Transverse colon (tissue), 4 donors: ENCODE measurements around the gene NECTIN1.

Experiments
- CTCF ChIP-seq, 5 experiments: fragments of 200-600 bp in 3 of 5; fragments of 450-650 bp in 2 of 5; sonication (generic) in 3 of 5; IDR thresholded peaks; 1 replicate in 2 of 5; 2 replicates in 3 of 5; pipeline ENCODE4 v1.5.1; 2016 to 2017; ENCODE audit warnings: antibody characterized with exemption in 5 of 5, inconsistent platforms in 3 of 5, mild to moderate bottlenecking in 2 of 5, moderate library complexity in 1 of 5
- POLR2A ChIP-seq: fragments of 450-650 bp; IDR thresholded peaks from one replicate; pipeline ENCODE4 v1.6.1; 2016; ENCODE audit warnings: antibody characterized with exemption, mild to moderate bottlenecking, moderate library complexity
- POLR2AphosphoS5 ChIP-seq, 3 donors: sonication (generic); formaldehyde crosslinking; IDR thresholded peaks; one replicate each; pipeline ENCODE4 v1.6.1; 2016; ENCODE audit warnings: antibody characterized with exemption in 3 of 3

- no peak for TF ChIP-seq CTCF (IDR thresholded peaks at IDR 0.05)
- no peak for TF ChIP-seq POLR2AphosphoS5 (IDR thresholded peaks at IDR 0.05)
- no peak for TF ChIP-seq POLR2A
Measured at GRCh38 chr11:119637481-119637880, 91.5 kb downstream of the NECTIN1 start.
